T-helper 2 cell treated with Interferon-gamma antibody and Interleukin-4, amounts not matched to agents 5 μg/mL and 100 μg/mL, for 36 hours (primary cell): ENCODE results near the gene CD27.
A peak's percentile ranks its signal among the peaks of the same experiment; 100 is the strongest.

ENCODE experiments used
- DNase-seq: peaks from one replicate; pipeline ENCODE4 v3.0.0; 2021; ENCODE audit warnings: low spot score
- H3K27ac Mint-ChIP-seq: one replicate; pipeline ENCODE4 v1.8.0; 2021; ENCODE audit warnings: mild to moderate bottlenecking, mixed read lengths
- H3K27me3 Mint-ChIP-seq: one replicate; pipeline ENCODE4 v1.8.0; 2021; ENCODE audit warnings: low read depth, mixed read lengths
- H3K36me3 Mint-ChIP-seq: one replicate; pipeline ENCODE4 v1.8.0; 2021; ENCODE audit warnings: low read depth, mixed read lengths
- H3K4me1 Mint-ChIP-seq: one replicate; pipeline ENCODE4 v1.8.0; 2021; ENCODE audit warnings: low read depth, mixed read lengths
- H3K4me3 Mint-ChIP-seq: one replicate; pipeline ENCODE4 v1.8.0; 2022; ENCODE audit warnings: mild to moderate bottlenecking, moderate library complexity, mixed read lengths
- H3K9me3 Mint-ChIP-seq: one replicate; pipeline ENCODE4 v1.8.0; 2021; ENCODE audit warnings: mixed read lengths

The CD27 gene

DNA sequence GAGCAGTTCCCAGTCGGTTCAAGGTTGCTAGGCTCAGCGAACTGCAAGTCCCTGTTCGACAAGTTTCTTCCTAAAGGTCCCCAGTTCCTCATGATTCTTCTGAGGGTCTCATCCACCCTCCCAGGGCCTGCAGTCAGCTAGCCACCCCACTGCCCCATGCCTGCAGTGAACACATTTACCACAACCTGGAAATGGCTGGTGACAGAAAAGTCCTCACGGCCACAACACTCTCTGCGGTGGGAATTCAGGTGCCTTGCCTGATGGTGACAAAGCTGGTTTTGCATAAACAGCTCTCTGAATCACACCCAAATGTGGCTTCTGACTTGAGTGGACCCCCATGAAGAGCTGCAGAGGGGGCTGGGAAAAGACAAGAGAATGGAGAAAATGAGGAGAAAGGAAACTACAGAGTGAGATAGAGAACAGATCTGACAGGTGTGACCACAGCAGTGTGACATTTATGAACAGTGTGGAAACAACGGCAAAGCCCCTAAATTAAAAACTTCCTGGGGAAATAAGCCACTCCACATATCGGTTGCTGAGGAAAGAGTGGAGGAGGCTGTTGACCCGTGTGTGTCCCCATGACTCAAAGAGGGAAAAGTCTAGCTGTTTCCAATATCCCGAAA, 1.3 kb upstream of the CD27 start:
- H3K27ac Mint-ChIP-seq: peak overlapping the region; percentile 89

DNA sequence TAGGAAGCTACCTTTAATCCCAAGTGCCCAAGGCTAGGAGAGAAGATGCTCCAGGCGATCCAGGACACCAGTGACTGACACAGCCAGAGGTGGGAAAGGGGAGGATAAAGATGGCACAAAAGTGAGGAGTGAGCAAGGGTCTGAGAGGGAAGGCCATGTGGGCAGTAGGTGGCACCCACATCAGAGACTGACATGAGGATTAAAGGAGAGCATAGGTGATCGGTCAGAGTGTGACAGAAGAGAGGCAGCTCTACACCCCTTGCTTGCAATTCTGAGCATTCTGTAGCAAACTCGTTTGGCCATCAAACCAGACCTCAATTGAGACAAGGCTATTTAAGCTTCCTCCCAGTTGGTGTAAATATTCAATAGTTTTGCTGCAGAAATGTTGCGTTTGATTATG, 724 bp upstream of the CD27 start:
- Mint-ChIP-seq H3K36me3 (peaks cover 21% of the 10 kb centered on the region), H3K9me3 (no peaks in the 10 kb centered on the region), H3K27me3 (no peaks in the 10 kb centered on the region), H3K27ac (peak overlapping the region; percentile 89), H3K4me3 (peak overlapping the region; percentile 93), H3K4me1 (peaks cover 47% of the 10 kb centered on the region)
- no peak for DNase-seq

More for the DNA sequence above, 1.3 kb upstream of the CD27 start:
- Mint-ChIP-seq H3K4me1 (peaks cover 50% of the 10 kb centered on the region), H3K4me3 (peak overlapping the region; percentile 93), H3K27me3 (no peaks in the 10 kb centered on the region), H3K36me3 (peaks cover 21% of the 10 kb centered on the region), H3K9me3 (no peaks in the 10 kb centered on the region)
- DNase-seq: no peak

DNA sequence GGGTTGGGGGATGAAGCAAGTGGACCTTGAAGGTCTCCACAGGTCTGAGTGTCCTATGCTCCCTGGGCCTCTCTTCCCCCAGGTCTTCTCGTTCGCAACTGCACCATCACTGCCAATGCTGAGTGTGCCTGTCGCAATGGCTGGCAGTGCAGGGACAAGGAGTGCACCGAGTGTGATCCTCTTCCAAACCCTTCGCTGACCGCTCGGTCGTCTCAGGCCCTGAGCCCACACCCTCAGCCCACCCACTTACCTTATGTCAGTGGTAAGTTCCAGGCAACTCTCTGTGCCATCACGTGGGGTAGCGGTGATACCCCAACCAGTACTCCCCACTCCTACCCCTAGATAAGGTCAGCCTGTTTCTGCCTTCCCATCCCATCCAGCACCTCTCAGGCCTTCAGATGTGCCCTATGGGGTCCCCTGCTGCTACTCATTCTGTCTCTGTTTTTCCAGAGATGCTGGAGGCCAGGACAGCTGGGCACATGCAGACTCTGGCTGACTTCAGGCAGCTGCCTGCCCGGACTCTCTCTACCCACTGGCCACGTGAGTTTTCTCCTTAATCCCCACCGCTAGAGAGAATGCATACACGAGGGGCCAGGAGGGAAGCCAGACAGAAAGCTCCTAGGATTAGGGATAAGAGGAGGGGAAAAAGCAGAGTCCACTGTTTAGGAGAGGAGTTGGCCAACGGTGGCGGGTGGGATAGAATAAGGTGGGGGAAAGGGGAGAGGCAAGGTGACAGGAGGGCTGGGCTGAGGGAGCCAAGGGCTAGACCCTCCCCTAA, 5.5 kb downstream of the CD27 start:
- no peak for DNase-seq
- Mint-ChIP-seq H3K9me3 (no peaks in the 10 kb centered on the region), H3K4me3 (peak overlapping the region; percentile 100), H3K27ac (peak overlapping the region; percentile 99), H3K36me3 (peaks cover 66% of the 10 kb centered on the region), H3K4me1 (peaks cover 65% of the 10 kb centered on the region), H3K27me3 (no peaks in the 10 kb centered on the region)

DNA sequence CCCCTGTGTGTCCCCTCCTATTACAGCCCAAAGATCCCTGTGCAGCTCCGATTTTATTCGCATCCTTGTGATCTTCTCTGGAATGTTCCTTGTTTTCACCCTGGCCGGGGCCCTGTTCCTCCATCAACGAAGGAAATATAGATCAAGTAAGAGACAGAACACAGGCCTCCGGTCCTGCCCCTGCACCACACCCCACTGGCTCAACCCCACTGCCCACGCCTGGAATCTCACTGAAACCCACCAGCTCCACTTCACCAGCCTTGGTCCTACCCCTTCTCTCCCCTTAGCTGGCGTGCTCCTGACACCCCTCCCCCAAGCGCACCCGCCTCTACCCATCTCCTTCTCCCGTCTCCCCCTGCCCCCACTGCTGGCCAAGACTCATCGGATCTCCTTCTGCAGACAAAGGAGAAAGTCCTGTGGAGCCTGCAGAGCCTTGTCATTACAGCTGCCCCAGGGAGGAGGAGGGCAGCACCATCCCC, 6.2 kb downstream of the CD27 start:
- no peak for DNase-seq
- Mint-ChIP-seq H3K36me3 (peaks cover 64% of the 10 kb centered on the region), H3K4me1 (peaks cover 61% of the 10 kb centered on the region), H3K4me3 (peak overlapping the region; percentile 100), H3K27ac (peak overlapping the region; percentile 99), H3K9me3 (no peaks in the 10 kb centered on the region), H3K27me3 (no peaks in the 10 kb centered on the region)

DNA sequence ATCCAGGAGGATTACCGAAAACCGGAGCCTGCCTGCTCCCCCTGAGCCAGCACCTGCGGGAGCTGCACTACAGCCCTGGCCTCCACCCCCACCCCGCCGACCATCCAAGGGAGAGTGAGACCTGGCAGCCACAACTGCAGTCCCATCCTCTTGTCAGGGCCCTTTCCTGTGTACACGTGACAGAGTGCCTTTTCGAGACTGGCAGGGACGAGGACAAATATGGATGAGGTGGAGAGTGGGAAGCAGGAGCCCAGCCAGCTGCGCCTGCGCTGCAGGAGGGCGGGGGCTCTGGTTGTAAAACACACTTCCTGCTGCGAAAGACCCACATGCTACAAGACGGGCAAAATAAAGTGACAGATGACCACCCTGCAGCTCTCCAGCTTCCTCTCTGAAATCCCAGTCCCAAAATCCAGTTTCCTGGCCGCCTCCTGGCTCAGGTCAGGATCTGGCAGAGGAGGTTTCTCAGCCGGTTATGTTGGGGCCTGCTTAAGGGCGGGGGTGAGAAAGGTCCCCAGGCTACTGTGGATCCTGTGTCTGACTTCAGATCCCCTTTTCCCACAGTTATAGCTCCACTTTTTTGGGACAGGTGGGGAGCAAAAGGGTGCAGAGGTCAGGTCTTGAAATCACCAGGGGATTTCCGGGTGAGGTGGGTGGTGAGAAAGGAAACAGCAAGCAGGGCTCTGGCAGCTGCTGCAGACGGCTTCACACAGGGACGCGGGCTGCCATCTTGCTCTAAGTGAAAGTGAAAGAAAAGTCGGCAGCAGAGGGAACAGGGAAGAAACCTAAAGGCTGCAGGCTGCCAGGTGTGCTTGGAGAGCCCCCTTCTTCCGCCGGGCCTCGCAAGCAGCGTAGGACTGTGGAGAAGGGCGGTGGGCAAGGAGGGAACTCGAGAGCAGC, 6.8 kb downstream of the CD27 start, which contains the start of gene TAPBPL:
Gene TAPBPL, plus strand, starts transcription at position 695 of the 897 bp plus-strand sequence. CDS start 207 bp downstream, outside the sequence.
- Mint-ChIP-seq H3K27ac (peak within 1 kb of the TSS; percentile 99), H3K36me3 (peaks cover 68% of the 10 kb centered on the region), H3K9me3 (no peaks in the 10 kb centered on the region), H3K4me3 (peak within 1 kb of the TSS; percentile 100), H3K4me1 (peaks cover 58% of the 10 kb centered on the region), H3K27me3 (no peaks in the 10 kb centered on the region)
- DNase-seq: peak; percentile 80

DNA sequence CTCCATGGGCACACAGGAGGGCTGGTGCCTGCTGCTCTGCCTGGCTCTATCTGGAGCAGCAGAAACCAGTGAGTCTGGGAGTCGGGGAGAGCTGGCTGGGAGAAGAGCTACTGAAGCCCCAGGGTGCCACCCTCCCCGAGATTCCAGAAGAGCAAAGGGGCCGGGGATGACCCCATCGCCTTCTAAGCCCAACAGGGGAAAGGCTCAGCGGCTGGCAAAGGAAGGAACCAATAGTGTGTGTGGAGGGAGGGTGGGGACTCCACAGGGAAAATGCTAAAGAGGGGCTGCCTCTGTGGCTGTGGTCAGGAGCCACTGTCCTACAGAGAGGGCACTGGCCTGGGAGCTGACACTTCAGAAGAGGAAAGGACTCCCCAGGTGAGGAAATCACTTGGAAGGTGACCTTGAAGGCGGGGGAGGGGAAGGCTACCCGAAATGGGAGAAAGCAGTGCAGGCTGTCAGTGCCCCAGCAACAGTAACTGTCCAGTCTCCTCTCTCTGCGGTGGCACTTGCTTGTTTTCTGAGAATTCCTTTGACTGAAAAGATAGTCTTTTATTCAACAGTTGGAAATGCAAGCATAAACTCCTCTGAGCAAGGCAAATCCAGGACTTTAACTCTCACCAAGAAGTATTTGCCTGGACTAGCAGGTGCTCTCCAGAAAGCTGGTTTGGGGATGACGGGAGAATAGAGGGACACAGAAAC, 7.6 kb downstream of the CD27 start:
- DNase-seq: no peak
- H3K4me3 Mint-ChIP-seq: peak overlapping the region; percentile 100
- H3K36me3 Mint-ChIP-seq: peaks cover 70% of the 10 kb centered on the region
- H3K27ac Mint-ChIP-seq: peak overlapping the region; percentile 99
- H3K27me3 Mint-ChIP-seq: no peaks in the 10 kb centered on the region
- peaks cover 57% of the 10 kb centered on the region for H3K4me1 Mint-ChIP-seq
- no peaks in the 10 kb centered on the region for H3K9me3 Mint-ChIP-seq

DNA sequence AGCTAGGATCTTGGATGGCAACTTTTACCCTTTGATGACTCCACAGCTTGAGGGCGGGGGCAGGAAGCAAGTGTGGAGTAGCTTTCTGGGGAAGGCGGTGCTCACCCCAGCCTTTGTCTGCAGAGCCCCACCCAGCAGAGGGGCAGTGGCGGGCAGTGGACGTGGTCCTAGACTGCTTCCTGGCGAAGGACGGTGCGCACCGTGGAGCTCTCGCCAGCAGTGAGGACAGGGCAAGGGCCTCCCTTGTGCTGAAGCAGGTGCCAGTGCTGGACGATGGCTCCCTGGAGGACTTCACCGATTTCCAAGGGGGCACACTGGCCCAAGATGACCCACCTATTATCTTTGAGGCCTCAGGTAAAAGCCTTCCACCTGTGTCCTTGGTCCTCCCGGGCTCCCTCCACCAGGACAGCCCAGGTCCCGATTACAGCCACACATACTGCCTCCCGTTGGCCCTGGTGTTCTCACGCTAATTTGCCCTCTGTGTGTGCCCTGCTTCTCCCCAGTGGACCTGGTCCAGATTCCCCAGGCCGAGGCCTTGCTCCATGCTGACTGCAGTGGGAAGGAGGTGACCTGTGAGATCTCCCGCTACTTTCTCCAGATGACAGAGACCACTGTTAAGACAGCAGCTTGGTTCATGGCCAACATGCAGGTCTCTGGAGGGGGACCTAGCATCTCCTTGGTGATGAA, 8.3 kb downstream of the CD27 start:
- H3K4me3 Mint-ChIP-seq: peak overlapping the region; percentile 100
- no peaks in the 10 kb centered on the region for H3K27me3 Mint-ChIP-seq
- DNase-seq: no peak
- peaks cover 66% of the 10 kb centered on the region for H3K36me3 Mint-ChIP-seq
- no peaks in the 10 kb centered on the region for H3K9me3 Mint-ChIP-seq
- H3K4me1 Mint-ChIP-seq: peaks cover 51% of the 10 kb centered on the region
- H3K27ac Mint-ChIP-seq: peak overlapping the region; percentile 99

DNA sequence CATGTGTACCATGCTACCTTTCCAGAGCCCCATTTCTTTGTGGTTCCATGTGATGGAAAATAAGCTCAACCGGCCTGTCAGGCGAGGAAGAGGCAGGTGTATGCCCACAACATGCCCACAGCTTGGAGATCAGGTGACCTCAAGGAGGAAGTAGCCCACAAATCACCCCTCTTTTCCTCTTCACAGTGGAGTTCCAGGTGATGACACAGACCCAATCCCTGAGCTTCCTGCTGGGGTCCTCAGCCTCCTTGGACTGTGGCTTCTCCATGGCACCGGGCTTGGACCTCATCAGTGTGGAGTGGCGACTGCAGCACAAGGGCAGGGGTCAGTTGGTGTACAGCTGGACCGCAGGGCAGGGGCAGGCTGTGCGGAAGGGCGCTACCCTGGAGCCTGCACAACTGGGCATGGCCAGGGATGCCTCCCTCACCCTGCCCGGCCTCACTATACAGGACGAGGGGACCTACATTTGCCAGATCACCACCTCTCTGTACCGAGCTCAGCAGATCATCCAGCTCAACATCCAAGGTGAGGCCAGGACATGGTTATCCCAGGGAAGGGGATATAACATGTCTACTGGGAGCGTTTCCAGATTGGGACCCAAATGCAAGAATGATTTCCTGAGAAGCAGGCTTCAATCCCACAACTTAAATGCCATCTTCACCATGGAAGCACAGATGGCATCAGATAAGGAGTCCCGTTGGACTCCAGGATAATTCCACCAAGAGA, 12.6 kb downstream of the CD27 start:
- H3K27me3 Mint-ChIP-seq: no peaks in the 10 kb centered on the region
- H3K4me1 Mint-ChIP-seq: peaks cover 59% of the 10 kb centered on the region
- H3K9me3 Mint-ChIP-seq: no peaks in the 10 kb centered on the region
- peak overlapping the region; percentile 41 for H3K27ac Mint-ChIP-seq
- H3K36me3 Mint-ChIP-seq: peaks cover 76% of the 10 kb centered on the region
- H3K4me3 Mint-ChIP-seq: no peak overlapping the region
- no peak for DNase-seq

DNA sequence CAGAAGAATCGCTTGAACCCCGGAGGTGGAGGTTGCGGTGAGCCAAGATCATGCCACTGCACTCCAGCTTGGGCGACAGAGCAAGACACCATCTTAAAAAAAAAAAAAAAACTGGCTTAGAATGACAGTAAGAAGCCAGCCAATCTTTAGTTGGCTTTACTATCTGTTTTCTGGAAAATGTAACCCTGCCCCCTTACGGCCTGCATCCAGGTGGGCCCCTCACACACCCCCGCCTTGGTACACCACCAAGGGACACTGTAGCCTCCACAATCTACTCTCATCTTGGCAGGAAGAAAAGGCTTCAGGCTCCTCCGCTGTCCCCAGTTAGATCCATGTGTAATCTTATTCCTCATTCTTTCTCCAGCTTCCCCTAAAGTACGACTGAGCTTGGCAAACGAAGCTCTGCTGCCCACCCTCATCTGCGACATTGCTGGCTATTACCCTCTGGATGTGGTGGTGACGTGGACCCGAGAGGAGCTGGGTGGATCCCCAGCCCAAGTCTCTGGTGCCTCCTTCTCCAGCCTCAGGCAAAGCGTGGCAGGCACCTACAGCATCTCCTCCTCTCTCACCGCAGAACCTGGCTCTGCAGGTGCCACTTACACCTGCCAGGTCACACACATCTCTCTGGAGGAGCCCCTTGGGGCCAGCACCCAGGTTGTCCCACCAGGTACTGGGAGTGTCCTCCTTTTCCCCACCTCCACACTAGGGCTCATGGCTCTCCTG, 13.7 kb downstream of the CD27 start:
- Mint-ChIP-seq H3K27ac (peak overlapping the region; percentile 57), H3K36me3 (peaks cover 77% of the 10 kb centered on the region), H3K27me3 (no peaks in the 10 kb centered on the region), H3K4me1 (peaks cover 59% of the 10 kb centered on the region), H3K4me3 (peak overlapping the region; percentile 21), H3K9me3 (no peaks in the 10 kb centered on the region)
- no peak for DNase-seq

DNA sequence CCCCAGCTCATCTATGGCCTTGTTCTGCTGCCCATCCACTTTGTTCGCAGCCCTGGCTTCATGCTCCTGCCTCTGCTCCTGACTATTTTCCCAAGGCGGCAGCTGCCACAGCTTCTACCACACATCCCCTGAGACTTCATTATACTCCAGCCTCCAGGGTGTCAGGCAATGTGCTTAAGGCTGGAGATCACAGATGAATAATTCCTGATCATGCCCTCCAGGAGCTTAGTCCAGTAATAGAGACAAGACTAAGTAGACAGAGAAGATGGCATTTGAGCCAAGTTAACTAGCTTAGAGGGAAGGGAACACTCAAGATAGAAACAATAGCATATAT, 14.2 kb downstream of the CD27 start:
- peaks cover 62% of the 10 kb centered on the region for H3K4me1 Mint-ChIP-seq
- peak overlapping the region; percentile 57 for H3K27ac Mint-ChIP-seq
- DNase-seq: no peak
- H3K4me3 Mint-ChIP-seq: peak overlapping the region; percentile 22
- peaks cover 77% of the 10 kb centered on the region for H3K36me3 Mint-ChIP-seq
- no peaks in the 10 kb centered on the region for H3K9me3 Mint-ChIP-seq
- H3K27me3 Mint-ChIP-seq: no peaks in the 10 kb centered on the region

DNA sequence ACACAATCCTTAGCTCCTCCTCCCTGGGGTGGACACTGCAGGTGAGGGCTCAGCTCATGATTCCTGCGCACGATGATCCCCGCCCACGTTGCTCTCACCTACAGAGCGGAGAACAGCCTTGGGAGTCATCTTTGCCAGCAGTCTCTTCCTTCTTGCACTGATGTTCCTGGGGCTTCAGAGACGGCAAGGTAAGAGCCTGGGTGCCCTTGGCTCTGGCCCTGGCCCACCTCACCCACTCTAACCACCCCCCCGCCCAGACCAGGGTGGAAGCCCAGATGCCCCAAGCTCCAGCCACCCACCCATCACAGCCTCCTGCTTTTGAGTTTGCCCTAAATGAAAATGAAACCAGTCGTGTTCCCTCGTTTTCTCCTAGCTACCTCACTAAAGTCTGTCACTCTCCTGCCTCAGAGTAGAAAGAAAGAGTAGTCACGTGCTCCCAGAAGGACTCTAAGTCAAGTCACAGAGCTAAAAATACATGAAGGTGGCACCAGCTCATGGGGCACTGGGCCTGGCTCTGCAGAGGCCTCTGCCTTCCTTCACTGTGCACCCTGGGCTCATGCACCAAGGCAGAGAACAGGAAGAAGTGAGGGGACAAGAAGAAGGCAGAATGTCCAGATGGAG, 16.1 kb downstream of the CD27 start:
- Mint-ChIP-seq H3K36me3 (peaks cover 80% of the 10 kb centered on the region), H3K27ac (peak overlapping the region; percentile 97), H3K9me3 (no peaks in the 10 kb centered on the region), H3K4me1 (peaks cover 68% of the 10 kb centered on the region), H3K4me3 (peak overlapping the region; percentile 91), H3K27me3 (no peaks in the 10 kb centered on the region)
- no peak for DNase-seq
